ENCODE results near the gene LIPC. TPM values are rescaled to one million over a fixed set of nuclear protein-coding genes. Genes with fewer than 3 reads are reported as not detected.

The LIPC gene
- total and polyA plus RNA-seq, 2 donors (not counting 3 experiments of a cell fraction or from before 2014, with no cell fraction given) = not detected

GRCh38 chr15:58420579-58421043 is 11.2 kb upstream of the LIPC start:
- Histone ChIP-seq H3K9me1 (replicated peaks; ENCODE audit: control insufficient read depth, extremely low read depth, insufficient read depth, low read length) (no peaks in the 10 kb centered on the region), H3K9ac (replicated peaks; ENCODE audit: extremely low read depth, insufficient read depth, low read length) (no peak overlapping the region), H3K4me1 (ENCODE audit: control insufficient read depth, extremely low read depth, insufficient read depth, low read length) (no peaks in the 10 kb centered on the region), H2AFZ (ENCODE audit: low read depth, low read length) (no peak overlapping the region), H3K36me3 (ENCODE audit: control insufficient read depth in 2 of 2, extremely low read depth in 1 of 2, insufficient read depth in 2 of 2, low read length in 2 of 2) (no peaks in the 10 kb centered on the region), H4K20me1 (replicated peaks; ENCODE audit: control insufficient read depth, extremely low read depth, insufficient read depth, low read length) (no peaks in the 10 kb centered on the region), H3K4me3 (replicated peaks in 1 of 3; ENCODE audit: insufficient read depth in 1 of 3, low read depth in 1 of 3, low read length in 3 of 3) (no peak overlapping the region), H3K27ac (ENCODE audit: insufficient read depth, low read depth, low read length) (no peak overlapping the region), H3K27me3 (ENCODE audit: control insufficient read depth in 2 of 2, insufficient read depth in 2 of 2, low read length in 2 of 2) (no peaks in the 10 kb centered on the region), H3K4me2 (ENCODE audit: insufficient read depth, low read length) (no peak overlapping the region), H3K79me2 (ENCODE audit: control insufficient read depth, insufficient read depth, low read length) (no peaks in the 10 kb centered on the region), H3K9me3 (replicated peaks; ENCODE audit: control insufficient read depth, insufficient read depth, low read length) (no peaks in the 10 kb centered on the region)
- no TSS peak for BruUV-seq (replicated peaks)
- intact Hi-C loops (cut with micrococcal nuclease) = no loop called here
- FAIRE-seq = no peak
- no peak for TF ChIP-seq MYC (IDR thresholded peaks at IDR 0.05; ENCODE audit: low read depth, low read length)
- no peak for TF ChIP-seq JUN (IDR thresholded peaks at IDR 0.05; ENCODE audit: borderline replicate concordance, insufficient read depth, insufficient read length, low read depth)
- no peak for TF ChIP-seq POLR2A (IDR thresholded peaks at IDR 0.05; ENCODE audit: low read depth, low read length)
- TF ChIP-seq GATA2 (IDR thresholded peaks at IDR 0.05; ENCODE audit: insufficient read depth, insufficient read length, low read depth, low read length) = no peak
- TF ChIP-seq, protein P1, sequence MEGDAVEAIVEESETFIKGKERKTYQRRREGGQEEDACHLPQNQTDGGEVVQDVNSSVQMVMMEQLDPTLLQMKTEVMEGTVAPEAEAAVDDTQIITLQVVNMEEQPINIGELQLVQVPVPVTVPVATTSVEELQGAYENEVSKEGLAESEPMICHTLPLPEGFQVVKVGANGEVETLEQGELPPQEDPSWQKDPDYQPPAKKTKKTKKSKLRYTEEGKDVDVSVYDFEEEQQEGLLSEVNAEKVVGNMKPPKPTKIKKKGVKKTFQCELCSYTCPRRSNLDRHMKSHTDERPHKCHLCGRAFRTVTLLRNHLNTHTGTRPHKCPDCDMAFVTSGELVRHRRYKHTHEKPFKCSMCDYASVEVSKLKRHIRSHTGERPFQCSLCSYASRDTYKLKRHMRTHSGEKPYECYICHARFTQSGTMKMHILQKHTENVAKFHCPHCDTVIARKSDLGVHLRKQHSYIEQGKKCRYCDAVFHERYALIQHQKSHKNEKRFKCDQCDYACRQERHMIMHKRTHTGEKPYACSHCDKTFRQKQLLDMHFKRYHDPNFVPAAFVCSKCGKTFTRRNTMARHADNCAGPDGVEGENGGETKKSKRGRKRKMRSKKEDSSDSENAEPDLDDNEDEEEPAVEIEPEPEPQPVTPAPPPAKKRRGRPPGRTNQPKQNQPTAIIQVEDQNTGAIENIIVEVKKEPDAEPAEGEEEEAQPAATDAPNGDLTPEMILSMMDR (IDR thresholded peaks at IDR 0.05; ENCODE audit: extremely low read depth in 1 of 2, insufficient read depth in 1 of 2, low read depth in 1 of 2, low read length in 2 of 2) = no peak
- no peak for TF ChIP-seq POLR2AphosphoS5 (IDR thresholded peaks at IDR 0.05; ENCODE audit: insufficient read depth, low read depth, low read length)
- TF ChIP-seq FOS (IDR thresholded peaks at IDR 0.05; ENCODE audit: borderline replicate concordance, insufficient read depth, low read length) = no peak
- no peak for TF ChIP-seq MAX (IDR thresholded peaks at IDR 0.05; ENCODE audit: insufficient read depth, insufficient read length)
- no peak for TF ChIP-seq EZH2 (IDR thresholded peaks at IDR 0.05; ENCODE audit: borderline replicate concordance, low read depth, low read length, severe bottlenecking)
- dilution Hi-C loops (cut with MboI; ENCODE audit: extremely low pct_ligation_motif_present, low sequenced_read_pairs) = no loop called here
- POLR2A ChIA-PET = no interaction called here
- DNase-seq (ENCODE audit: low read depth, low spot score) = no peak
- CTCF ChIA-PET = interaction anchor here (1.1 to 1.7 kb wide), 3 partner anchors 12 to 192 kb away, joined by 4 read pairs; no protein-coding TSS in a partner anchor

Measured in endothelial cell of umbilical vein (primary cell).